Parathyroid adenoma (tissue), 2 donors: ENCODE results near the gene CEP152.

ENCODE experiments used
- H2AFZ ChIP-seq: fragments of 300-600 bp; sonication (generic); one replicate; pipeline ENCODE4 v1.7.0; 2017; ENCODE audit warnings: antibody characterized with exemption, mild to moderate bottlenecking
- H3K27ac ChIP-seq: fragments of 300-600 bp; sonication (generic); one replicate; pipeline ENCODE4 v1.7.0; 2017
- H3K27me3 ChIP-seq: fragments of 300-600 bp; sonication (generic); one replicate; pipeline ENCODE4 v1.7.0; 2017; ENCODE audit warnings: low read length; ENCODE audit not compliant: control insufficient read depth, insufficient read depth
- H3K36me3 ChIP-seq: fragments of 300-600 bp; sonication (generic); one replicate; pipeline ENCODE4 v1.7.0; 2017; ENCODE audit warnings: low read length; ENCODE audit not compliant: control insufficient read depth, insufficient read depth
- H3K4me1 ChIP-seq: fragments of 300-600 bp; sonication (generic); one replicate; pipeline ENCODE4 v1.7.0; 2017; ENCODE audit warnings: control low read depth
- H3K4me2 ChIP-seq: fragments of 300-600 bp; sonication (generic); one replicate; pipeline ENCODE4 v1.7.0; 2017; ENCODE audit warnings: low read length
- H3K4me3 ChIP-seq: fragments of 300-600 bp; sonication (generic); one replicate; pipeline ENCODE4 v1.7.0; 2017; ENCODE audit warnings: low read depth, low read length
- H3K79me2 ChIP-seq: fragments of 300-600 bp; sonication (generic); one replicate; pipeline ENCODE4 v1.7.0; 2017; ENCODE audit warnings: control low read depth
- H3K9ac ChIP-seq: fragments of 300-600 bp; sonication (generic); one replicate; pipeline ENCODE4 v1.7.0; 2017; ENCODE audit warnings: mild to moderate bottlenecking
- H3K9me3 ChIP-seq: fragments of 300-600 bp; sonication (generic); one replicate; pipeline ENCODE4 v1.7.0; 2017; ENCODE audit warnings: low read length; ENCODE audit not compliant: control insufficient read depth
- CTCF ChIP-seq: fragments of 300-600 bp; sonication (generic); IDR thresholded peaks from one replicate; pipeline ENCODE4 v1.7.0; 2017; ENCODE audit warnings: antibody characterized with exemption, mild to moderate bottlenecking
- donor health status: primary hyperparathyroidism.

Gene CEP152

GRCh38 chr15:48695827-48696573 is 114.9 kb downstream of the CEP152 start:
- no peak for TF ChIP-seq CTCF
- no peaks in the 10 kb centered on the region for H3K27me3 ChIP-seq
- H2AFZ ChIP-seq, result no peak overlapping the region
- H3K4me2 ChIP-seq, result no peak overlapping the region
- H3K4me3 ChIP-seq, result no peak overlapping the region
- H3K4me1 ChIP-seq, result no peaks in the 10 kb centered on the region
- no peak overlapping the region for H3K27ac ChIP-seq
- H3K79me2 ChIP-seq, result no peaks in the 10 kb centered on the region
- H3K9ac ChIP-seq, result no peak overlapping the region
- H3K36me3 ChIP-seq, result no peaks in the 10 kb centered on the region
- H3K9me3 ChIP-seq, result no peaks in the 10 kb centered on the region

GRCh38 chr15:48695088-48695826 is 115.6 kb downstream of the CEP152 start:
- H3K9me3 ChIP-seq, result no peaks in the 10 kb centered on the region
- H3K4me3 ChIP-seq, result no peak overlapping the region
- no peaks in the 10 kb centered on the region for H3K79me2 ChIP-seq
- no peak overlapping the region for H3K4me2 ChIP-seq
- no peaks in the 10 kb centered on the region for H3K36me3 ChIP-seq
- TF ChIP-seq CTCF, result no peak
- no peaks in the 10 kb centered on the region for H3K27me3 ChIP-seq
- H3K4me1 ChIP-seq, result no peaks in the 10 kb centered on the region
- H3K9ac ChIP-seq, result no peak overlapping the region
- H3K27ac ChIP-seq, result no peak overlapping the region
- no peak overlapping the region for H2AFZ ChIP-seq

- H3K9me3 ChIP-seq, result no peaks in the 10 kb centered on the region
- H2AFZ ChIP-seq, result no peak overlapping the region
- H3K79me2 ChIP-seq, result no peaks in the 10 kb centered on the region
- no peak overlapping the region for H3K4me3 ChIP-seq
- no peaks in the 10 kb centered on the region for H3K27me3 ChIP-seq
- no peaks in the 10 kb centered on the region for H3K36me3 ChIP-seq
- TF ChIP-seq CTCF, result no peak
- H3K4me2 ChIP-seq, result no peak overlapping the region
- no peaks in the 10 kb centered on the region for H3K4me1 ChIP-seq
- H3K9ac ChIP-seq, result no peak overlapping the region
- H3K27ac ChIP-seq, result no peak overlapping the region
Observed at GRCh38 chr15:48693484-48693883, 117.4 kb downstream of the CEP152 start.

GRCh38 chr15:48688493-48688892 is 122.4 kb downstream of the CEP152 start:
- no peak for TF ChIP-seq CTCF
- no peaks in the 10 kb centered on the region for H3K9me3 ChIP-seq
- H3K27ac ChIP-seq, result no peak overlapping the region

More at GRCh38 chr15:48688493-48688892, 122.4 kb downstream of the CEP152 start:
- Histone ChIP-seq H3K36me3 (no peaks in the 10 kb centered on the region), H3K4me2 (no peak overlapping the region), H2AFZ (no peak overlapping the region), H3K9ac (no peak overlapping the region), H3K27me3 (no peaks in the 10 kb centered on the region), H3K79me2 (no peaks in the 10 kb centered on the region), H3K4me3 (no peak overlapping the region), H3K4me1 (no peaks in the 10 kb centered on the region)
